Ovary (tissue), 9 donors: Measurements from ENCODE around the gene CRYGB. TPM values are rescaled to one million over a fixed set of nuclear protein-coding genes. Genes with fewer than 3 reads are reported as not detected.

ENCODE experiments used
- DNase-seq, 5 donors: peaks; one replicate each; pipeline ENCODE4 v3.0.0-alpha.2; 2019 to 2020
- H3K27ac ChIP-seq, 2 donors: fragments of 200-600 bp; one replicate each; pipeline versions ENCODE4 v1.5.1 to v1.8.0; 2019 to 2022
- H3K27me3 ChIP-seq: fragments of 200-600 bp; one replicate; pipeline ENCODE4 v1.8.0; 2022
- H3K36me3 ChIP-seq: fragments of 200-600 bp; sonication (generic); one replicate; pipeline ENCODE4 v1.5.1; 2019
- H3K4me1 ChIP-seq: one replicate; pipeline ENCODE4 v1.8.1; 2013; ENCODE audit warnings: mild to moderate bottlenecking, moderate library complexity; ENCODE audit not compliant: insufficient read depth
- H3K4me3 ChIP-seq: fragments of 200-600 bp; sonication (generic); one replicate; pipeline ENCODE4 v1.5.1; 2017
- H3K9me3 ChIP-seq, 2 donors: fragments of 200-600 bp in 1 of 2; sonication (generic) in 1 of 2; one replicate each; pipeline versions ENCODE4 v1.5.1 to v1.8.1; 2013 to 2019; ENCODE audit warnings: mild to moderate bottlenecking in 1 of 2, moderate library complexity in 1 of 2
- CTCF ChIP-seq, 3 donors: fragments of 450-650 bp in 2 of 3; fragments of 200-600 bp in 1 of 3; IDR thresholded peaks; one replicate each; pipeline versions ENCODE4 v1.5.1 to v1.8.0; 2016 to 2022; ENCODE audit warnings: antibody characterized with exemption in 3 of 3, mild to moderate bottlenecking in 1 of 3
- EP300 ChIP-seq: sonication (generic); formaldehyde crosslinking; IDR thresholded peaks from one replicate; pipeline ENCODE4 v1.6.1; 2017; ENCODE audit warnings: antibody characterized with exemption
- POLR2A ChIP-seq: fragments of 450-650 bp; IDR thresholded peaks from one replicate; pipeline ENCODE4 v1.6.1; 2017; ENCODE audit warnings: antibody characterized with exemption, mild to moderate bottlenecking, moderate library complexity
- WGBS, 3 donors: extraction: QIAGEN DNeasy Blood & Tissue Kit in 1 of 3; methylation state at CpG; one replicate each; pipeline versions ENCODE4 v1.1.5 to v1.1.7; 2013 to 2017; 5-methylcytosine and 5-hydroxymethylcytosine counted together
- intact Hi-C, 4 donors: fragments of 100-400 bp; cut with DNase I; formaldehyde crosslinking; loops; one replicate each; pipeline versions ENCODE4 v1.11.0 to v1.15.1; 2022 to 2023
- polyA plus RNA-seq, 2 donors: library from polyadenylated mRNA; stranded (reverse); fragments of 200-250 nt in 1 of 2; fragments of 350-450 nt in 1 of 2; fragmentation: Illumina TruSeq in 1 of 2; extraction: RNeasy Lipid Tissue Mini Kit (QIAGEN cat#74804) in 1 of 2; gene quantifications; one replicate each; pipeline ENCODE4 v1.2.3, GENCODE V29; 2013 to 2014
- total RNA-seq, 7 donors: library from RNA; depleted of rRNA in 2 of 7; stranded (reverse); fragments of >200 nt in 2 of 7; fragmentation: NEBNext Ultra II Directional in 3 of 7; extraction: Animal tissue kit (Norgen Biotek cat#: 25700) in 3 of 7; gene quantifications; one replicate each; pipeline versions ENCODE4 v1.1.0 to v1.2.4, GENCODE V29; 2016 to 2023
- donor health status: DM: no; HTN: no; CAD: no; lungs with moderate emphysema.
- donor health status: DM: no; HTN: no; CAD: no.
- donor health status: Bipolar disorder and iron deficiency.
- donor health status: DM: yes; HTN: yes; CAD: no.
- donor health status: DM: no; HTN: no; CAD: no.
- donor health status: DM: yes; HTN: yes; CAD: no.

Gene CRYGB
- total and polyA plus RNA-seq, 9 donors = not detected

GRCh38 chr2:208163489-208163888 is 17.5 kb upstream of the CRYGB start, which contains the start of gene CRYGA:
TSS of gene CRYGA (minus strand) at chr2:208163589. CDS start at chr2:208163556, 33 bp downstream.
- no peaks in the 10 kb centered on the region for H3K4me1 ChIP-seq
- no peak within 1 kb of the TSS for H3K27ac ChIP-seq
- H3K9me3 ChIP-seq = no peaks in the 10 kb centered on the region
- intact Hi-C loops = no loop called here
- H3K27me3 ChIP-seq = no peaks in the 10 kb centered on the region
- H3K4me3 ChIP-seq = no peak within 1 kb of the TSS
- 71 to 82% (median 81%) methylated on average over 2 of the region's 2 CpGs for WGBS, 3 donors
- no peaks in the 10 kb centered on the region for H3K36me3 ChIP-seq
- TF ChIP-seq EP300 = no peak
- TF ChIP-seq POLR2A = no peak
- TF ChIP-seq CTCF (IDR thresholded peaks at IDR 0.05) = no peak
- no peak for DNase-seq

- intact Hi-C loops = no loop called here
Observed at GRCh38 chr2:208156439-208156838, 10.5 kb upstream of the CRYGB start.

GRCh38 chr2:208153156-208153555 is 7.2 kb upstream of the CRYGB start:
- H3K27me3 ChIP-seq = no peaks in the 10 kb centered on the region
- H3K27ac ChIP-seq = no peak overlapping the region
- intact Hi-C loops = no loop called here
- no peak overlapping the region for H3K4me3 ChIP-seq
- H3K9me3 ChIP-seq = no peaks in the 10 kb centered on the region
- no peaks in the 10 kb centered on the region for H3K4me1 ChIP-seq
- H3K36me3 ChIP-seq = no peaks in the 10 kb centered on the region
- TF ChIP-seq CTCF (IDR thresholded peaks at IDR 0.05) = no peak
- no peak for TF ChIP-seq POLR2A
- TF ChIP-seq EP300 = no peak
- no peak for DNase-seq

More at GRCh38 chr2:208156439-208156838, 10.5 kb upstream of the CRYGB start:
- 78 to 89% (median 80%) methylated on average over 2 of the region's 2 CpGs for WGBS, 3 donors
- no peaks in the 10 kb centered on the region for H3K27me3 ChIP-seq
- no peak for DNase-seq
- H3K4me3 ChIP-seq = no peak overlapping the region
- H3K27ac ChIP-seq = no peak overlapping the region
- no peaks in the 10 kb centered on the region for H3K36me3 ChIP-seq
- no peaks in the 10 kb centered on the region for H3K9me3 ChIP-seq
- no peak for TF ChIP-seq CTCF (IDR thresholded peaks at IDR 0.05)
- TF ChIP-seq EP300 = no peak
- TF ChIP-seq POLR2A = no peak
- no peaks in the 10 kb centered on the region for H3K4me1 ChIP-seq

- Histone ChIP-seq H3K27me3 (no peaks in the 10 kb centered on the region), H3K4me1 (no peaks in the 10 kb centered on the region), H3K9me3 (no peaks in the 10 kb centered on the region), H3K36me3 (no peaks in the 10 kb centered on the region), H3K27ac (no peak overlapping the region), H3K4me3 (no peak overlapping the region)
- 94 to 97% (median 95%) methylated on average over 1 of the region's 1 CpG for WGBS, 3 donors
- intact Hi-C loops = no loop called here
- TF ChIP-seq CTCF (IDR thresholded peaks at IDR 0.05) (no peak), POLR2A (no peak), EP300 (no peak)
- no peak for DNase-seq
Observed at GRCh38 chr2:208150956-208151355, 5.0 kb upstream of the CRYGB start.

- Histone ChIP-seq H3K36me3 (no peaks in the 10 kb centered on the region), H3K4me3 (no peak overlapping the region), H3K9me3 (no peaks in the 10 kb centered on the region), H3K27me3 (no peaks in the 10 kb centered on the region), H3K4me1 (no peaks in the 10 kb centered on the region), H3K27ac (no peak overlapping the region)
- intact Hi-C loops = no loop called here
- no peak for TF ChIP-seq POLR2A
- TF ChIP-seq EP300 = no peak
- no peak for TF ChIP-seq CTCF (IDR thresholded peaks at IDR 0.05)
- no peak for DNase-seq
Observed at GRCh38 chr2:208150094-208150493, 4.1 kb upstream of the CRYGB start.
